GM19099 (cell line): ENCODE measurements around the gene AKAP12.

Experiments
- POLR2A ChIP-seq: IDR thresholded peaks from 3 replicates; pipeline ENCODE4 v1.6.1; 2011; ENCODE audit warnings: low read depth; ENCODE audit not compliant: insufficient read length; ENCODE audit errors: extremely low read depth

Gene AKAP12

GRCh38 chr6:151248295-151248694 lies 8.5 kb downstream of the AKAP12 start:
- no peak for TF ChIP-seq POLR2A

DNA sequence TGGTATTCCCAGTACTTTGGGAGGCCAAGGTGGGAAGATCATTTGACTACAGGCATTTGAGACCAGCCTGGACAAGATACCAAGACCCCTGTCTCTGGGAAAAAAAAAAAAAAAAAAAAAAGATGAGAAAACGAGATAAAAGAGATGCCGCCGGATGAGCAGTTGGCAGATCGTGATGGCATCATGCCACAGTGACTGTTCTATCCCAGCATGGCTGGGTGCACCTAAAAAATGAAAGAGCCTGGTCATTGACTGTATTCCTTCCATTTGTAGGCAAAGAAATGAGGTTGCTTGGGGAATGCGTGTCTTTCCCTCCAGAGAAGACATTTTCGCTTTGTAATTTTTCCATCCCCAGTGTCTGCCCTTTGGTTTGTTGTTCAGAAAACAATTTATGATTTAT lies 12.9 kb downstream of the AKAP12 start:
- TF ChIP-seq POLR2A: no peak

DNA sequence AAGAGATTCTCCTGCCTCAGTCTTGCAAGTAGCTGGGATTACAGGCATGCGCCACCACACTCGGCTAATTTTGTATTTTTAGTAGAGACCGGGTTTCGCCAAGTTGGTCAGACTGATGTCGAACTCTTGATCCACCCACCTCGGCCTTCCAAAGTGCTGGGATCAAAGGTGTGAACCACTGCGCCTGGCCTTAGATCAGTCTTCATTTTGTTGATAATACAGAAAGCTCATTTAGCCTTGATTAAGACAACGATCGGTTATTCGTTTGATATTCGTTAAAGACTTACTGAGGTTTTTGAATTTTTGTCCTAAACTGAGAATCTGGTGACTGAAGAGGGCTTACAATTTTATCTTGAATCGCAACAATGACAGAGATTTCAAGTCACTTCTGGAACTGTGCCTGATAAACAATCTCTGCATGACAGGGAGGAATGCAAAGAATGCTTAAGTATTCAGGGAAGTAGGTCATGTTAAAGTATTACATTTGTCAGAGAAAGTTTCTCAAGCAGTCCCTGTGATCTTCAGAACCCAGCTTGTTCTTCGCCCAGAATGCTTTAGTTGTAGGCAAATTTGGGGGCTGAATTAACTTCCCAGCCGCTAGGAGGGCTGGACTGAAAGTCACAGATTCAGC lies 14.8 kb downstream of the AKAP12 start:
- no peak for TF ChIP-seq POLR2A

DNA sequence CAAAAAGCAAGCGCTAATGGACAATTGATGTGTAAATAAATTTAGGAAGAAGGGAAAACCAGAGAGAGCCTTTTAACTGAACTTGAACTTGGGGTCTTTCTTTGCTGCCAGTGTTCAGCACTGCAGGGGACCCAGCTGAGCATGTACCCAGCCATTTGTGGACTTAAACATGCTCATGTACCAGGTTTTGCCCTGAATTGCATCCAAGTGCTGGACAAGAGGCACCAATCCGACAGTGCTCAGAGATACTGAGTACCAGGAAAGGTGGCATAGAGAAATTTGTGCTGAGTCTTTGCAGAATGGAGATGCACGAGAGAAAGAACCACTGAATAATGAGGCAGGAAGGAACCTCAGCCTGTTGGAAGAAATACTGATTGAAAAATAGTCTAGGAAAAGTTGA lies 16.0 kb downstream of the AKAP12 start:
- no peak for TF ChIP-seq POLR2A

DNA sequence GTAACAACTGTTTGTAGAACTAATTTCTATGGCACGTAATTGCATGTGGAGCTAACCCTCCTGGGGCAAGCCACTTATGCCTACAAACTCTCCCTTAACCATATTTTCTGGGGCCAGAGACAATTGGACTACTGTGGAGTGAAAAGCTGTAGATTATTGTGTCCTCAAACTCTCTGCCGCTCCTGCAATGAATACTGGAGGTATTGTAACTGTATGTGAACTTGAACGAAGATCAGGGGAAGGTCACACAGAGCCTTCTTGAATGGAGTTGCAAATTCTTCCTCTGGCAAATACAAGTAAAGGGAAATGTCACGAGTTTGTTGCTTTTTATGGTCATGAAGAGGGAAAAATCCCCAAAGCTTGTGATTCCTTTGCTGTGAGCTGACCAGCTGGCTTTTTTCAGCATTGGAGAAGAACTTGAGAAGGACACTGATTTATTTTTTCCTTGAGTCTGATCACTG lies 18.2 kb downstream of the AKAP12 start:
- TF ChIP-seq POLR2A: no peak

GRCh38 chr6:151260205-151260604 lies 20.4 kb downstream of the AKAP12 start:
- TF ChIP-seq POLR2A: no peak

- TF ChIP-seq POLR2A: no peak
Observed at GRCh38 chr6:151263035-151263434, 23.3 kb downstream of the AKAP12 start.

DNA sequence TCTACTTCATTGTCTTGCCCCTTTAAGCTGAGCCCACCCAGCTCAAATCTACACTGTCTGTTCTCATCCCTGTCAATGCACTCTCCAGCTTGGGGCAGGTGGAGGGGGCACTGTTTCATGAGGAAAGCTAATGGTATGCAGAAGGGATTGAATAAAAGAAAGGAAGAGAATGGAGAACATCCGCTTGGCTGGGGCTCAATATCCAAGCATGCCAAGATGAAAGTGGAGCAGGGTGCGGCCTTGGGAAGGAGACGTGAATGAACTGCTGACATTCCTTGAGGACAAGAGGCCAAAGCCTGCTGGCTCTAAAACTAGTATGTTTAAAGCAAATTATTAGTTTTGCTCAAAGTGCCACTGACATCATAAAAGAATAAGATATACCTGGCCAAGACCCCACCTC lies 24.2 kb downstream of the AKAP12 start:
- no peak for TF ChIP-seq POLR2A

DNA sequence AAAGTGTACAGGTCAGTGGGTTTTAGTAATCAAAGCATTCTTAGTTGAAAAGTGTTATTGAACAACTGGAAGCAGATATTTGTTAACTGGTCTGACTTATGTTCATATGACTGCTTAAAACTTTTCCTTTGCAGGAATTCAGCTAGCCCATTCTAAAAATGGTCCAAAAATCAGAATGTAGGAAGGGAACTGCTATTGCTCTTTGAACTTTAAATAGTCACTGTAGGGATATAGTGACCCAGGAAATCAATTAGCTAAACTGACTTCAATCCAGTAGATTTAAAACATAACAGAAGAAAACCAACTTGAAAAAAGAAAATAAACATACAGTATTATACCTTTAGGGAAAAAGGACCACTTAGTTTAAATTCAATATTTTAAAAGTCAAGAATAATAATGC lies 25.5 kb downstream of the AKAP12 start:
- TF ChIP-seq POLR2A: no peak

GRCh38 chr6:151269321-151269995 lies 29.7 kb downstream of the AKAP12 start:
- TF ChIP-seq POLR2A: no peak

DNA sequence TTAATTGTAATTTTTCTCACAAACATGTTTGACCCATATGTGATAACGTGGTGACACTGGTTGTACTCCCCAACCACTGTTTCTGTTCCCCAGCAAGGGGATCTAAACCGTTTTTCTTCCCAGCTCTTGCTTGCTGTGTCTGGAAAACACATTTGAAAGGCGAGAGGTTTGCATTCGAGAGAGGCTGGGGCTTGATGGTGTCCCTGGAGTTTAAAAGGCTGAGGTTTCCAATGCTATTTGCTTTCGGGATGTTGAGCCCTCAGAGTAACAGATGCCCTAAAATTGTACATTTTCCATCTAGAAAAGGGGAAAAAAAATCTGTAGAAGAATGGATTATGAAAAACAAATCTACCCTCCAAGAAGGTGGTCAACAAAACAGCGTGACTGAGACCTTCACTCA lies 35.4 kb downstream of the AKAP12 start:
- no peak for TF ChIP-seq POLR2A

DNA sequence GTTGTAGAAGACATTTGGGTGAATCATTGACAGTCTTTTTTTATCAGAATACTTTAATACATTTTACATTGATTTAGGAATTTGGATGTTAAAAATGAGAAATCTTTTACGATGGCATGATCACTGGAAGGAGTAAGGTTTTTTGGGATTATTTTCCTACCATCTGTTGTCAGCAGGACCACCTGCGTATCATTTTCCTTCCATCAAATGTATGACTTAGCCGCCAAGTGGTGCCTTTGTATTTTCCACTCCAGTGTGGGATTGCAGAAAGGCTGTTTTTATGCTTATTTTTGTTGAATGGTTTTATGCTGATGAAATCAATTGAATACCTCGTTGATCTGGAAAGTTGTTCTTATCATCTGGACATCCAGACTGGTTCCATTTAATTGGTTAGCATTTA lies 35.8 kb downstream of the AKAP12 start:
- TF ChIP-seq POLR2A: no peak

GRCh38 chr6:151276112-151276740 lies 36.5 kb downstream of the AKAP12 start:
- no peak for TF ChIP-seq POLR2A

DNA sequence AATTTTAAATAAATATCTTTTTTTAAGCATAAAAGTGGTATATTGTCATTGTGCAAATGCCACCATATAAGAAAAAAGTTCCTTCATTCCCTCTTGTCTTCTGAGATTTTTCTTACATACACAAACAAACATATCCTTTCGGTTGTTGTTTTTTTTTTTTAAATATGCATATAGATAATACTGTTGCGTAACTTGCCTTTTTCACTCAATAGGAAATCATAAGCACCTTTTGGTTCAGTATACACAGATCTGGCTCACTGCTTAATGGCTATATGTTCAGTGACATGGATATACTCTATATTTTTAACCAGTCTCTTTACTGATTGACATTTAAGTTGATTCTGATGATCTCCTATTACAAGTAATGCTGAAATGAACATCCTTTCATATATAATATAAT lies 40.1 kb downstream of the AKAP12 start:
- TF ChIP-seq POLR2A: no peak

DNA sequence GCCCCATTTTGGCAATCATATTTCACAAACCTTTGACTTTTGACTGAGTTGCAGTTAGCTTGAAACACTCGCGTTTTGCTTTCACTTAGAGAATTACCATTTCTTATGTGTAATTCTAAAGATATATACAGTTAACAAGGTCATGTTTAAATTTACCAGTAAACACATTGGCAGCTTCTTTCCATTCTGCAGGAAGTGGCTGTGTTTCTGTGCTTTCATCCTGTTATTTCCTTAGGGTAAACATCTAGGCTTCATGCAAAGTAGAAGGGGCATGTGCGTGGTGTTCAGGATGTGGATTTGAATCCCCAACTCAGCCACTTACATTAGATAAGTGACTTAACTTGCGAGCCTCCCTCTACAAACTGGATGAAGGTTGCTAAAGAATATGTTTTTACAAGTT lies 41.1 kb downstream of the AKAP12 start:
- TF ChIP-seq POLR2A: no peak

GRCh38 chr6:151284012-151284411 lies 44.2 kb downstream of the AKAP12 start:
- no peak for TF ChIP-seq POLR2A
